Prostate gland (tissue), 1 donor: ENCODE data around the gene MRPL33.
A peak's percentile ranks its signal among the peaks of the same experiment; 100 is the strongest.

Source experiments
- POLR2A ChIP-seq: fragments of 450-650 bp; IDR thresholded peaks from one replicate; pipeline ENCODE4 v1.6.1; 2016; ENCODE audit warnings: antibody characterized with exemption, mild to moderate bottlenecking
- POLR2AphosphoS5 ChIP-seq: sonication (generic); formaldehyde crosslinking; IDR thresholded peaks from one replicate; pipeline ENCODE4 v1.6.1; 2017; ENCODE audit warnings: antibody characterized with exemption

GRCh38 chr2:27724905-27725701, 46.4 kb upstream of the MRPL33 start:
- TF ChIP-seq POLR2A, result no peak
- TF ChIP-seq POLR2AphosphoS5, result peak; percentile 55
